ENCODE measurements around the gene CD1C.

DNA sequence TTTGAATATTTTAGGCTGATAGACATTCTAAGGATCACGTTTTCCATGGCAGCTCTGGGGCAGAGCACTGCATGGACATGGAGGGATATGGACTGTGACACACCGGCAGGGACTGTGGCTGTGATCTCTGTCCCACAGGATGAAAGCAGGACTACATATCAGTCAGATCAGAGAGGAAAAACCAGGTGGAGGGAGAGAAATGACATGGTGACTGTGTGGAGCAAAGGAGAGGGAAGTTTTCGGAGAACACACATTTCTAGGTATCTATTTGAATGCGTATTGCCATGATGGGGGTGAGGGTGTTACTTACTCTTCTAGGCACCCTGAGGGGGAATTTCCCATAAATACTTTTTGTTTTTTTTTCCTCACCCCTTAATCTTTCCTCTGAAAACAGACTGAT lies 3.2 kb upstream of the CD1C start:
- TF ChIP-seq POLR2A (IDR thresholded peaks at IDR 0.05) = no peak
- TF ChIP-seq, protein P1, sequence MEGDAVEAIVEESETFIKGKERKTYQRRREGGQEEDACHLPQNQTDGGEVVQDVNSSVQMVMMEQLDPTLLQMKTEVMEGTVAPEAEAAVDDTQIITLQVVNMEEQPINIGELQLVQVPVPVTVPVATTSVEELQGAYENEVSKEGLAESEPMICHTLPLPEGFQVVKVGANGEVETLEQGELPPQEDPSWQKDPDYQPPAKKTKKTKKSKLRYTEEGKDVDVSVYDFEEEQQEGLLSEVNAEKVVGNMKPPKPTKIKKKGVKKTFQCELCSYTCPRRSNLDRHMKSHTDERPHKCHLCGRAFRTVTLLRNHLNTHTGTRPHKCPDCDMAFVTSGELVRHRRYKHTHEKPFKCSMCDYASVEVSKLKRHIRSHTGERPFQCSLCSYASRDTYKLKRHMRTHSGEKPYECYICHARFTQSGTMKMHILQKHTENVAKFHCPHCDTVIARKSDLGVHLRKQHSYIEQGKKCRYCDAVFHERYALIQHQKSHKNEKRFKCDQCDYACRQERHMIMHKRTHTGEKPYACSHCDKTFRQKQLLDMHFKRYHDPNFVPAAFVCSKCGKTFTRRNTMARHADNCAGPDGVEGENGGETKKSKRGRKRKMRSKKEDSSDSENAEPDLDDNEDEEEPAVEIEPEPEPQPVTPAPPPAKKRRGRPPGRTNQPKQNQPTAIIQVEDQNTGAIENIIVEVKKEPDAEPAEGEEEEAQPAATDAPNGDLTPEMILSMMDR (IDR thresholded peaks at IDR 0.05) = no peak
